Upper lobe of left lung (tissue), 4 donors: ENCODE measurements around the gene SETBP1.

Experiments used
- POLR2A ChIP-seq, 4 donors: fragments of 450-650 bp; IDR thresholded peaks; one replicate each; pipeline ENCODE4 v1.5.1; 2016 to 2017; ENCODE audit warnings: antibody characterized with exemption in 4 of 4, mild to moderate bottlenecking in 2 of 4
- TF ChIP-seq, protein P1 (sequence below), 6 experiments: fragments of 450-650 bp in 4 of 6; fragments of 200-600 bp in 2 of 6; sonication (generic) in 2 of 6; IDR thresholded peaks; one replicate each; pipeline ENCODE4 v1.5.1; 2016 to 2019; ENCODE audit warnings: antibody characterized with exemption in 6 of 6

DNA sequence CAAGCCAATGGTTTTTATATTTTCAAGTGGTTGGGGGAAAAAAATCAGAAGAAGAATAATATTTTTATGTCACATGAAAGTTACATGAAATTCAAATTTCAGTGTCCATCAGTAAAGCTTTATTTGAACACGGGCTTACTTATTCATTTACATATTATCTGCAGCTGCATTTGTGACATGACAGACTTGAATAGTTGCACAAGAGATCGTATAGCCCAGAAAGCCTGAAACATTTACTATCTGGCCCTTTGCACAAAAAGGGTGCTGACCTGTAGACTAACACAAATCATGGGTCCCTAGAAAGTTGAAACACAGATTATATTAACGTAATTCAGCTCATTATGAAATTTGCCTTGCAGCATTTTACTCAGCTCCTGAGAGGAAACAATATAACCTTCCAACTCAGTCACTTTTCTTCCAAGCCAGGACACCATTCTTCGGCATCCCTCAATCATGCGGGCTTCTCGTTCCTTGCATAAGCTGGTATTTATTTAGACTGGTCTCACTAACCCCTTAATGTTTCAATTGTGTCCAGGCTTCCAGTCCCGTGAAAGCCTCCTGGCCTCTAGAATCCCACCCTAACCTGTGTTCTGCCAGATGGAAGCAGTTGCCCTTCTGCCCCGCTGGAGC, 402.7 kb downstream of the SETBP1 start:
- TF ChIP-seq, protein P1, sequence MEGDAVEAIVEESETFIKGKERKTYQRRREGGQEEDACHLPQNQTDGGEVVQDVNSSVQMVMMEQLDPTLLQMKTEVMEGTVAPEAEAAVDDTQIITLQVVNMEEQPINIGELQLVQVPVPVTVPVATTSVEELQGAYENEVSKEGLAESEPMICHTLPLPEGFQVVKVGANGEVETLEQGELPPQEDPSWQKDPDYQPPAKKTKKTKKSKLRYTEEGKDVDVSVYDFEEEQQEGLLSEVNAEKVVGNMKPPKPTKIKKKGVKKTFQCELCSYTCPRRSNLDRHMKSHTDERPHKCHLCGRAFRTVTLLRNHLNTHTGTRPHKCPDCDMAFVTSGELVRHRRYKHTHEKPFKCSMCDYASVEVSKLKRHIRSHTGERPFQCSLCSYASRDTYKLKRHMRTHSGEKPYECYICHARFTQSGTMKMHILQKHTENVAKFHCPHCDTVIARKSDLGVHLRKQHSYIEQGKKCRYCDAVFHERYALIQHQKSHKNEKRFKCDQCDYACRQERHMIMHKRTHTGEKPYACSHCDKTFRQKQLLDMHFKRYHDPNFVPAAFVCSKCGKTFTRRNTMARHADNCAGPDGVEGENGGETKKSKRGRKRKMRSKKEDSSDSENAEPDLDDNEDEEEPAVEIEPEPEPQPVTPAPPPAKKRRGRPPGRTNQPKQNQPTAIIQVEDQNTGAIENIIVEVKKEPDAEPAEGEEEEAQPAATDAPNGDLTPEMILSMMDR (IDR thresholded peaks at IDR 0.05), result no peak
- TF ChIP-seq POLR2A (IDR thresholded peaks at IDR 0.05), result no peak
